Activated CD4-positive, alpha-beta T cell treated with anti-CD3 and anti-CD28 coated beads for 24 hours (primary cell): ENCODE data around the gene FAM216B.
"Not testable (repeated sequence)": the region's sequence is repeated elsewhere in the genome, so short reads cannot be mapped to it uniquely, and the experiment has no call there.

Experiments
- DNase-seq, 2 donors: peaks; one replicate each; pipeline ENCODE4 v3.0.0-alpha.2; 2020; ENCODE audit warnings: low read depth in 2 of 2

The FAM216B gene

GRCh38 chr13:42786715-42787114 is 5.3 kb downstream of the FAM216B start:
- DNase-seq: no peak

GRCh38 chr13:42788601-42789000 is 7.2 kb downstream of the FAM216B start:
- DNase-seq: no peak

- DNase-seq: no peak
Measured at GRCh38 chr13:42792154-42792553, 10.8 kb downstream of the FAM216B start.

GRCh38 chr13:42794577-42795275 is 13.3 kb downstream of the FAM216B start:
- no peak for DNase-seq

GRCh38 chr13:42795666-42796065 is 14.3 kb downstream of the FAM216B start:
- DNase-seq: no peak

GRCh38 chr13:42796747-42797356 is 15.5 kb downstream of the FAM216B start:
- DNase-seq: no peak

GRCh38 chr13:42798118-42798517 is 16.7 kb downstream of the FAM216B start:
- DNase-seq: no peak

- no peak for DNase-seq
Measured at GRCh38 chr13:42800109-42800643, 18.8 kb downstream of the FAM216B start.

GRCh38 chr13:42803563-42804204 is 22.3 kb downstream of the FAM216B start:
- no peak for DNase-seq

GRCh38 chr13:42804244-42804874 is 23.0 kb downstream of the FAM216B start:
- no peak for DNase-seq

- DNase-seq: no peak
Measured at GRCh38 chr13:42807241-42807640, 25.9 kb downstream of the FAM216B start.

GRCh38 chr13:42807866-42808265 is 26.5 kb downstream of the FAM216B start:
- no peak for DNase-seq

GRCh38 chr13:42808341-42808940 is 27.1 kb downstream of the FAM216B start:
- DNase-seq: no peak

GRCh38 chr13:42812316-42812715 is 30.9 kb downstream of the FAM216B start:
- no peak for DNase-seq

- DNase-seq: no peak
Measured at GRCh38 chr13:42814868-42815267, 33.5 kb downstream of the FAM216B start.

GRCh38 chr13:42815681-42816080 is 34.3 kb downstream of the FAM216B start:
- DNase-seq: no peak

- DNase-seq: no peak
Measured at GRCh38 chr13:42816538-42816937, 35.2 kb downstream of the FAM216B start.

- not testable (repeated sequence) for DNase-seq
Measured at GRCh38 chr13:42819687-42820086, 38.3 kb downstream of the FAM216B start.

GRCh38 chr13:42820451-42820850 is 39.1 kb downstream of the FAM216B start:
- DNase-seq: no peak

GRCh38 chr13:42821437-42821836 is 40.1 kb downstream of the FAM216B start:
- DNase-seq: no peak

GRCh38 chr13:42832341-42833096 is 51.1 kb downstream of the FAM216B start:
- no peak for DNase-seq
